ENCODE results near the gene ARSB.

- no peak for TF ChIP-seq CTCF (IDR thresholded peaks at IDR 0.05)
- TF ChIP-seq POLR2AphosphoS5 (IDR thresholded peaks at IDR 0.05; ENCODE audit: low read depth, low read length) = no peak
- TF ChIP-seq REST (IDR thresholded peaks at IDR 0.05; ENCODE audit: insufficient read depth in 1 of 2, low read depth in 2 of 2, low read length in 1 of 2) = no peak
- TF ChIP-seq SIN3A (IDR thresholded peaks at IDR 0.05; ENCODE audit: borderline replicate concordance, insufficient read depth, low read depth, low read length) = no peak
- TF ChIP-seq TCF7L2 (IDR thresholded peaks at IDR 0.05; ENCODE audit: low read depth, low read length) = no peak
These were observed 8.1 kb upstream of the ARSB start for GRCh38 chr5:78993165-78993564.
